B cell (primary cell): Measurements from ENCODE around the gene PLPPR3. TPM values are rescaled to one million over a fixed set of nuclear protein-coding genes. Genes with fewer than 3 reads are reported as not detected.

Experiments
- ATAC-seq: fragments of 200-7000 bp; cut with Tn5 transposase; one replicate; pipeline ENCODE4 v1.10.0; 2021; ENCODE audit warnings: low read depth, mild to moderate bottlenecking, moderate number of reproducible peaks, moderate library complexity
- CTCF ChIA-PET: fragments of 350-600 bp; sonication (Branson Sonifier 250); formaldehyde crosslinking; loops from one replicate; lab custom pipeline; 2021; ENCODE audit warnings: antibody characterized with exemption, inconsistent platforms; lab: Charles Lee
- POLR2A ChIA-PET: fragments of 350-600 bp; sonication (Branson Sonifier 250); formaldehyde crosslinking; loops from one replicate; lab custom pipeline; 2021; ENCODE audit warnings: antibody characterized with exemption; lab: Charles Lee
- DNase-seq: peaks from one replicate; pipeline ENCODE4 v3.0.0; 2013
- H2AFZ ChIP-seq: 2 replicates; pipeline ENCODE4 v1.6.1; 2012; ENCODE audit warnings: mild to moderate bottlenecking, low read depth, low read length; ENCODE audit not compliant: insufficient read depth, poor library complexity, severe bottlenecking
- H3K27ac ChIP-seq, 2 donors: 1 replicate in 1 of 2; 2 replicates in 1 of 2; pipeline ENCODE4 v1.5.1; 2012 to 2013; ENCODE audit warnings: low read length in 2 of 2, mild to moderate bottlenecking in 2 of 2, moderate library complexity in 1 of 2
- H3K27me3 ChIP-seq, 4 experiments: fragments of 200-600 bp in 1 of 4; sonication (generic) in 1 of 4; replicated peaks in 1 of 4; 1 replicate in 2 of 4; 2 replicates in 2 of 4; pipeline versions ENCODE4 v1.6.1 to v1.7.0; 2013 to 2016; ENCODE audit warnings: low read length in 3 of 4, mild to moderate bottlenecking in 2 of 4, mixed read lengths in 1 of 4, moderate library complexity in 1 of 4; ENCODE audit not compliant: insufficient read depth in 4 of 4, control insufficient read depth in 3 of 4; ENCODE audit errors: control extremely low read depth in 1 of 4
- H3K36me3 ChIP-seq, 2 experiments: replicated peaks in 1 of 2; 1 replicate in 1 of 2; 2 replicates in 1 of 2; pipeline versions ENCODE4 v1.6.1 to v1.7.1; 2013; ENCODE audit warnings: low read length in 1 of 2; ENCODE audit not compliant: insufficient read depth in 2 of 2, control insufficient read depth in 1 of 2; ENCODE audit errors: control extremely low read depth in 1 of 2, extremely low read depth in 1 of 2
- H3K4me1 ChIP-seq, 2 donors: fragments of 200-600 bp in 1 of 2; sonication (generic) in 1 of 2; 1 replicate in 1 of 2; 2 replicates in 1 of 2; pipeline versions ENCODE4 v1.5.1 to v1.6.1; 2013 to 2017; ENCODE audit warnings: low read length in 2 of 2; ENCODE audit not compliant: control insufficient read depth in 2 of 2, insufficient read depth in 2 of 2
- H3K4me2 ChIP-seq: replicated peaks from 2 replicates; pipeline ENCODE3; 2012; ENCODE audit warnings: mild to moderate bottlenecking, low read depth, low read length; ENCODE audit not compliant: poor library complexity, severe bottlenecking
- H3K4me3 ChIP-seq, 5 experiments: fragments of 200-600 bp in 1 of 5; sonication (generic) in 1 of 5; 1 replicate in 3 of 5; 2 replicates in 2 of 5; pipeline versions ENCODE4 v1.5.1 to v1.7.0; 2011 to 2016; ENCODE audit warnings: low read length in 4 of 5, mild to moderate bottlenecking in 4 of 5, low read depth in 2 of 5, control low read depth in 1 of 5, moderate library complexity in 1 of 5; ENCODE audit not compliant: insufficient read depth in 1 of 5; ENCODE audit errors: control extremely low read depth in 1 of 5, extremely low read depth in 1 of 5
- H3K79me2 ChIP-seq: fragments of 200-600 bp; sonication (generic); one replicate; pipeline ENCODE4 v1.6.0; 2016; ENCODE audit warnings: low read length; ENCODE audit not compliant: control insufficient read depth, insufficient read depth
- H3K9ac ChIP-seq: fragments of 200-600 bp; sonication (generic); 2 replicates; pipeline ENCODE4 v1.6.1; 2017; ENCODE audit warnings: mild to moderate bottlenecking, low read length, moderate library complexity
- H3K9me3 ChIP-seq, 3 donors: one replicate each; pipeline versions ENCODE4 v1.6.1 to v1.7.1; 2013; ENCODE audit warnings: low read length in 2 of 3; ENCODE audit not compliant: control insufficient read depth in 2 of 3, insufficient read depth in 1 of 3; ENCODE audit errors: control extremely low read depth in 1 of 3
- H4K20me1 ChIP-seq: 2 replicates; pipeline ENCODE4 v1.6.0; 2012; ENCODE audit warnings: mild to moderate bottlenecking, low read length; ENCODE audit not compliant: insufficient read depth, control insufficient read depth, poor library complexity, severe bottlenecking
- H3K27ac Mint-ChIP-seq: one replicate; pipeline ENCODE4 v1.8.0; 2021; ENCODE audit warnings: mixed read lengths
- H3K27me3 Mint-ChIP-seq: one replicate; pipeline ENCODE4 v1.8.0; 2021; ENCODE audit warnings: mixed read lengths
- H3K4me1 Mint-ChIP-seq: one replicate; pipeline ENCODE4 v1.8.0; 2021; ENCODE audit warnings: mixed read lengths
- H3K4me3 Mint-ChIP-seq: one replicate; pipeline ENCODE4 v1.8.0; 2021; ENCODE audit warnings: mixed read lengths
- H3K9me3 Mint-ChIP-seq: one replicate; pipeline ENCODE4 v1.8.0; 2022; ENCODE audit warnings: mixed read lengths; ENCODE audit not compliant: insufficient read depth
- EZH2 ChIP-seq: IDR thresholded peaks from 2 replicates; pipeline ENCODE4 v1.6.1; 2012; ENCODE audit warnings: borderline replicate concordance, low read depth, mild to moderate bottlenecking, moderate library complexity, low read length; ENCODE audit not compliant: insufficient read depth, poor library complexity, severe bottlenecking
- WGBS: methylation state at CpG from one replicate; pipeline ENCODE4 v1.1.5; 2013; ENCODE audit warnings: missing lambda C conversion rate; ENCODE audit not compliant: insufficient coverage; 5-methylcytosine and 5-hydroxymethylcytosine counted together
- intact Hi-C: fragments of 100-400 bp; cut with micrococcal nuclease; formaldehyde crosslinking; loops from one replicate; pipeline ENCODE4 v1.10.0; 2022
- polyA plus RNA-seq: library from polyadenylated mRNA; depleted of rRNA; stranded (reverse); fragments of >200 nt; gene quantifications from 2 replicates; pipeline ENCODE4 v1.2.3, GENCODE V29; 2012
- total RNA-seq, 2 donors: library from RNA; stranded (reverse); fragments of 120-200 nt in 1 of 2; gene quantifications; 1 replicate in 1 of 2; 2 replicates in 1 of 2; pipeline versions ENCODE4 v1.2.3 to v1.2.4, GENCODE V29; 2013 to 2022
- TF ChIP-seq, protein P1 (sequence below): fragments of 200-600 bp; IDR thresholded peaks from one replicate; pipeline ENCODE4 v1.8.0; 2022; ENCODE audit warnings: antibody characterized with exemption, mild to moderate bottlenecking

PLPPR3 gene
- total and polyA plus RNA-seq, 2 donors (not counting 1 experiment from before 2014, with no cell fraction given), result not detected

- peak within 1 kb of the TSS; percentile 56 for H3K4me3 Mint-ChIP-seq
- intact Hi-C loops, result no loop called here
- peaks cover 28 to 42% of the 10 kb centered on the region in 2 donors for H3K4me1 ChIP-seq
- peak within 1 kb of the TSS; percentile 50 for H3K27ac Mint-ChIP-seq
- peaks cover 7% of the 10 kb centered on the region for H3K27me3 Mint-ChIP-seq
- peak within 1 kb of the TSS in 3 of 5 experiments; percentile 32 to 49 (median 38) for H3K4me3 ChIP-seq
- peak within 1 kb of the TSS; percentile 51 for H2AFZ ChIP-seq
- no peaks in the 10 kb centered on the region for H4K20me1 ChIP-seq
- no peak for ATAC-seq
- no peak for TF ChIP-seq EZH2
- TF ChIP-seq, protein P1, sequence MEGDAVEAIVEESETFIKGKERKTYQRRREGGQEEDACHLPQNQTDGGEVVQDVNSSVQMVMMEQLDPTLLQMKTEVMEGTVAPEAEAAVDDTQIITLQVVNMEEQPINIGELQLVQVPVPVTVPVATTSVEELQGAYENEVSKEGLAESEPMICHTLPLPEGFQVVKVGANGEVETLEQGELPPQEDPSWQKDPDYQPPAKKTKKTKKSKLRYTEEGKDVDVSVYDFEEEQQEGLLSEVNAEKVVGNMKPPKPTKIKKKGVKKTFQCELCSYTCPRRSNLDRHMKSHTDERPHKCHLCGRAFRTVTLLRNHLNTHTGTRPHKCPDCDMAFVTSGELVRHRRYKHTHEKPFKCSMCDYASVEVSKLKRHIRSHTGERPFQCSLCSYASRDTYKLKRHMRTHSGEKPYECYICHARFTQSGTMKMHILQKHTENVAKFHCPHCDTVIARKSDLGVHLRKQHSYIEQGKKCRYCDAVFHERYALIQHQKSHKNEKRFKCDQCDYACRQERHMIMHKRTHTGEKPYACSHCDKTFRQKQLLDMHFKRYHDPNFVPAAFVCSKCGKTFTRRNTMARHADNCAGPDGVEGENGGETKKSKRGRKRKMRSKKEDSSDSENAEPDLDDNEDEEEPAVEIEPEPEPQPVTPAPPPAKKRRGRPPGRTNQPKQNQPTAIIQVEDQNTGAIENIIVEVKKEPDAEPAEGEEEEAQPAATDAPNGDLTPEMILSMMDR, result no peak
- peak; percentile 50 for DNase-seq
- H3K9ac ChIP-seq, result peak within 1 kb of the TSS; percentile 47
- H3K4me2 ChIP-seq, result peak within 1 kb of the TSS; percentile 87
- H3K36me3 ChIP-seq, result no peaks in the 10 kb centered on the region
- peaks cover 0 to 41% (median 0%) of the 10 kb centered on the region in 3 donors for H3K9me3 ChIP-seq
- no peaks in the 10 kb centered on the region for H3K9me3 Mint-ChIP-seq
- 17% methylated on average over 18 of the region's 24 CpGs for WGBS
- no peaks in the 10 kb centered on the region for H3K79me2 ChIP-seq
- H3K27ac ChIP-seq, result no peak within 1 kb of the TSS
- CTCF ChIA-PET, result interaction anchor here (0.7 to 7.5 kb wide), 6 partner anchors 34 to 125 kb away, joined by 3 to 72 read pairs (median 9); partner anchors contain the start of genes MED16, RNU6-9 and WDR18
- peaks cover 0 to 38% (median 8%) of the 10 kb centered on the region in 4 experiments for H3K27me3 ChIP-seq
- POLR2A ChIA-PET, result interaction anchor here (0.6 to 0.7 kb wide), 3 partner anchors 42 to 352 kb away, joined by 4 to 9 read pairs (median 4); no protein-coding TSS in a partner anchor
- H3K4me1 Mint-ChIP-seq, result peaks cover 16% of the 10 kb centered on the region
Observed at GRCh38 chr19:858868-859843, 37.4 kb upstream of the PLPPR3 start, which contains the start of gene CFD. TSS of gene CFD (plus strand) at chr19:859664. CDS start at chr19:859690, 26 bp downstream.
